Measurements from ENCODE around the gene ABCC6.

ABCC6 gene

DNA sequence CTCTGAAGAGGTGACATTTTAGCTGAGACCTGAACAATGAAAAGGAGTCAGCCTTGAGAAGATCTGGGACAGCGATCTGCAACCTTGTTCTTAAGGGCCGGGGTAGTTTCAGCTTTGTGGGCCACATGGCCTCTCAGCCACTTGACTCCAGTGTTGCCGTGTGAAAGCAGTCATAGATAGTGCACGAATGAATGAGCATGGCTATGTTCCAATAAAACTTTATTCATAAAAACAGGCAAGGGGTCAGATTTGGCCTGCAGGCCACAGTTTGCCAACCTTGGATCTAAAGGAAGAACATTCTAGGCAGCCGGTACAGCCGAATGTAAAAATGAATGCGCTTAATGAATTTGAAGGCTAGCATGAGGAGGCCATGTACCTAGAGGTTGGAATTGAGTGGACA is 83.5 kb downstream of the ABCC6 start:
- Histone ChIP-seq H3K27me3 (replicated peaks in 2 of 5; ENCODE audit: control insufficient read depth in 4 of 5, insufficient read depth in 5 of 5, low read length in 4 of 5) (no peaks in the 10 kb centered on the region), H3K36me3 (ENCODE audit: control insufficient read depth in 4 of 4, insufficient read depth in 4 of 4, low read length in 3 of 4) (peaks cover 10 to 92% (median 78%) of the 10 kb centered on the region in 4 experiments), H3K4me1 (ENCODE audit: control extremely low read depth in 1 of 4, control insufficient read depth in 4 of 4, insufficient read depth in 4 of 4, low read length in 3 of 4) (peaks cover 0 to 11% (median 9%) of the 10 kb centered on the region in 4 experiments), H3K4me3 (ENCODE audit: control insufficient read depth in 1 of 7, extremely low read depth in 1 of 7, insufficient read depth in 4 of 7, low read depth in 2 of 7, low read length in 6 of 7) (no peak overlapping the region), H3K9me3 (ENCODE audit: control extremely low read depth in 1 of 5, control insufficient read depth in 4 of 5, insufficient read depth in 2 of 5, low read depth in 1 of 5, low read length in 4 of 5) (no peaks in the 10 kb centered on the region), H3K27ac (ENCODE audit: insufficient read depth in 1 of 2, low read depth in 1 of 2, low read length in 2 of 2, poor library complexity in 1 of 2, severe bottlenecking in 2 of 2) (no peak overlapping the region)
- ChIA-PET POLR2A (no interaction called here), CTCF (no interaction called here)
- DNase-seq: no peak
- WGBS (ENCODE audit: insufficient coverage): 98% methylated on average over 7 of the region's 7 CpGs

DNA sequence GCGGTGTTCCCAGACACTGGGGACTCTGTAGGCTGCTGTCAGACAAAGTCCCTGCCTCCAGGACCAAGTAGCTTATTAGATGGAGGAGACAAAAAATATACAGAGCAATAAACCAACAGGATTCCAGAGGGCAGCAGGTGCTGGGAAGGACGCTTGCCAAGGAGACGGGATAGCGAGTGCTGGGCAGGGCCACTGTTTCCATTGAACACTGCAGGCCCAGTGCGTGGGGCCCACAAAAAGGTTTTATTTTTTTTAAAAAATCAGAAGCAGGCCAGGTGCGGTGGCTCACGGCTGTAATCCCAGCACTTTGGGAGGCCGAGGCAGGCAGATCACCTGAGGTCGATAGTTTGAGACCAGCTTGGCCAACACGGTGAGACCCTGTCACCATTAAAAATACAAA is 84.2 kb downstream of the ABCC6 start:
- WGBS (ENCODE audit: insufficient coverage): 99% methylated on average over 9 of the region's 10 CpGs

DNA sequence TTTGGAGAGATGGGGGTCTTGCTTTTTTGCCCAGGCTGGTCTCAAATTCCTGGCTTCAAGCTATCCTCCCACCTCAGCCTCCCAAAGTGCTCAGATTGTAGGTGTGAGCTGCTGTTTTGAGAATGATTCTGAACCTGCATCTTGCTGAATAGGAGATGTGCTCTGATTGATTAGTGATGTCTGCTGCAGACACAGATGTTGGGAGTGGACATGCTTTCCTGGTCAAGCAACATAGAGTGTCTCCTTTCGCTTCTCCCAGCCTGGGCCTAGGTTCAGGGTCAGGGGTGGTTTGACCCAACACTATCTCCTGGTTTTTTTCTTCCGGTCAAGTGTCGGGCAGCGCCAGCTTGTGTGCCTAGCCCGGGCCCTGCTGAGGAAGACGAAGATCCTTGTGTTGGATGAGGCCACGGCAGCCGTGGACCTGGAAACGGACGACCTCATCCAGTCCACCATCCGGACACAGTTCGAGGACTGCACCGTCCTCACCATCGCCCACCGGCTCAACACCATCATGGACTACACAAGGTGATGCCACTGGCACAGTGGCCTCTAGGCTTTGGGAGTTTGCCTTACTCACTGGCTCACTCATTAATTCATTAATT is 85.2 kb downstream of the ABCC6 start:
- peaks cover 10 to 95% (median 83%) of the 10 kb centered on the region in 4 experiments for H3K36me3 ChIP-seq (ENCODE audit: control insufficient read depth in 4 of 4, insufficient read depth in 4 of 4, low read length in 3 of 4)
- H3K4me1 ChIP-seq (ENCODE audit: control extremely low read depth in 1 of 4, control insufficient read depth in 4 of 4, insufficient read depth in 4 of 4, low read length in 3 of 4): peaks cover 0 to 11% (median 7%) of the 10 kb centered on the region in 4 experiments
- WGBS (ENCODE audit: insufficient coverage): 100% methylated on average over 15 of the region's 15 CpGs
- no peak overlapping the region for H3K4me3 ChIP-seq (ENCODE audit: control insufficient read depth in 1 of 7, extremely low read depth in 1 of 7, insufficient read depth in 4 of 7, low read depth in 2 of 7, low read length in 6 of 7)
- CTCF ChIA-PET: interaction anchor here (1.6 kb wide), 2 partner anchors 18 to 264 kb away, joined by 3 to 4 read pairs; no protein-coding TSS in a partner anchor
- POLR2A ChIA-PET: no interaction called here
- no peak for DNase-seq
- H3K27ac ChIP-seq (ENCODE audit: insufficient read depth in 1 of 2, low read depth in 1 of 2, low read length in 2 of 2, poor library complexity in 1 of 2, severe bottlenecking in 2 of 2): no peak overlapping the region
- H3K27me3 ChIP-seq (replicated peaks in 2 of 5; ENCODE audit: control insufficient read depth in 4 of 5, insufficient read depth in 5 of 5, low read length in 4 of 5): no peaks in the 10 kb centered on the region
- no peaks in the 10 kb centered on the region for H3K9me3 ChIP-seq (ENCODE audit: control extremely low read depth in 1 of 5, control insufficient read depth in 4 of 5, insufficient read depth in 2 of 5, low read depth in 1 of 5, low read length in 4 of 5)

More for the DNA sequence above, 84.2 kb downstream of the ABCC6 start:
- ChIA-PET CTCF (interaction anchor here (0.7 to 1.6 kb wide), 2 partner anchors 19 to 25 kb away, joined by 3 to 4 read pairs; no protein-coding TSS in a partner anchor), POLR2A (no interaction called here)
- Histone ChIP-seq H3K9me3 (ENCODE audit: control extremely low read depth in 1 of 5, control insufficient read depth in 4 of 5, insufficient read depth in 2 of 5, low read depth in 1 of 5, low read length in 4 of 5) (no peaks in the 10 kb centered on the region), H3K27ac (ENCODE audit: insufficient read depth in 1 of 2, low read depth in 1 of 2, low read length in 2 of 2, poor library complexity in 1 of 2, severe bottlenecking in 2 of 2) (no peak overlapping the region), H3K4me1 (ENCODE audit: control extremely low read depth in 1 of 4, control insufficient read depth in 4 of 4, insufficient read depth in 4 of 4, low read length in 3 of 4) (peaks cover 0 to 11% (median 9%) of the 10 kb centered on the region in 4 experiments), H3K4me3 (ENCODE audit: control insufficient read depth in 1 of 7, extremely low read depth in 1 of 7, insufficient read depth in 4 of 7, low read depth in 2 of 7, low read length in 6 of 7) (no peak overlapping the region), H3K36me3 (ENCODE audit: control insufficient read depth in 4 of 4, insufficient read depth in 4 of 4, low read length in 3 of 4) (peaks cover 10 to 92% (median 80%) of the 10 kb centered on the region in 4 experiments), H3K27me3 (replicated peaks in 2 of 5; ENCODE audit: control insufficient read depth in 4 of 5, insufficient read depth in 5 of 5, low read length in 4 of 5) (no peaks in the 10 kb centered on the region)
- no peak for DNase-seq

DNA sequence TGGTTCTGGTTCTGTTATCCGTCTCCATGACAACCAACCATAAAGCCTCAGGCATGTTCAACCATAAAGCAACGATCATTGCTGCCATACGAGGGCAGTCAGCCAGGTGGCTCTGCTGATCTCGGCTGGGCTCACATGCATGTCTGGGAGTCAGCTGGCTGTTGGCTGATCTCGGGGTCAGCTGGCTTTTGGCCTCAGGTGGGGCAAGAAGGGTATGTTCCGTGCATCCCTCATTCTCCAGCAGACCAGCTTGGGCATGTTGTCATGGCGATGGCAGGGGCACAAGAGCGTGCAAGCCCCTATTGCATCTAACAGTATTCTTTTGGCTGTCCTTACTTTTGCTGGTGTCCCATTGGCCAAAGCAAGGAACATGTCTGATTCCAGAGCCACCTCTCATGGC is 86.2 kb downstream of the ABCC6 start:
- Histone ChIP-seq H3K4me1 (ENCODE audit: control extremely low read depth in 1 of 4, control insufficient read depth in 4 of 4, insufficient read depth in 4 of 4, low read length in 3 of 4) (peaks cover 0 to 1% (median 0%) of the 10 kb centered on the region in 4 experiments), H3K27ac (ENCODE audit: insufficient read depth in 1 of 2, low read depth in 1 of 2, low read length in 2 of 2, poor library complexity in 1 of 2, severe bottlenecking in 2 of 2) (no peak overlapping the region), H3K36me3 (ENCODE audit: control insufficient read depth in 4 of 4, insufficient read depth in 4 of 4, low read length in 3 of 4) (peaks cover 10 to 94% (median 80%) of the 10 kb centered on the region in 4 experiments), H3K9me3 (ENCODE audit: control extremely low read depth in 1 of 5, control insufficient read depth in 4 of 5, insufficient read depth in 2 of 5, low read depth in 1 of 5, low read length in 4 of 5) (no peaks in the 10 kb centered on the region), H3K27me3 (replicated peaks in 2 of 5; ENCODE audit: control insufficient read depth in 4 of 5, insufficient read depth in 5 of 5, low read length in 4 of 5) (no peaks in the 10 kb centered on the region), H3K4me3 (ENCODE audit: control insufficient read depth in 1 of 7, extremely low read depth in 1 of 7, insufficient read depth in 4 of 7, low read depth in 2 of 7, low read length in 6 of 7) (no peak overlapping the region)
- DNase-seq: peak in 2 of 3 donors; percentile 37 to 43
- CTCF ChIA-PET: interaction anchor here (1.0 to 1.7 kb wide), 4 partner anchors 8 to 263 kb away, joined by 3 to 11 read pairs (median 4); no protein-coding TSS in a partner anchor
- 93% methylated on average over 3 of the region's 8 CpGs for WGBS (ENCODE audit: insufficient coverage)
- POLR2A ChIA-PET: no interaction called here

DNA sequence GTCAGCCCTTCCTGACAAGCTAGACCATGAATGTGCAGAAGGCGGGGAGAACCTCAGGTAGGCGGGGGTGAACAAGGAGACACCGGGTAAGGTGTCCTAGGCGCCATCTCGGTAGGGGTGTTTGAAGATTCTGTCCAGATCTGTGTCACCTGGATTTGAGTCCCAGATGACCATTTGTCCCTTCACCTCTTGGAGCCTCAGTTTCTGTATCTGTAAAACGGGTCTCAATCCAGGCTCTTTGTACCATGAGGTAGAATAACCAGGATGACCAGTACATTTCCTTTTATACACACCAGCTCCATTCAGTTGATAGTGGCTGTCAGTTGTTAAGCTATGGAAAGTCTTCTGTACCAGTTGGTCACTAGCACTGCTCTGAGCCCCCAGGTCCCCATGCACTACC is 86.7 kb downstream of the ABCC6 start:
- CTCF ChIA-PET: interaction anchor here (0.6 to 1.7 kb wide), 5 partner anchors 8 to 640 kb away, joined by 3 to 11 read pairs (median 3); no protein-coding TSS in a partner anchor
- H3K27me3 ChIP-seq (replicated peaks in 2 of 5; ENCODE audit: control insufficient read depth in 4 of 5, insufficient read depth in 5 of 5, low read length in 4 of 5): no peaks in the 10 kb centered on the region
- POLR2A ChIA-PET: no interaction called here
- no peak overlapping the region for H3K27ac ChIP-seq (ENCODE audit: insufficient read depth in 1 of 2, low read depth in 1 of 2, low read length in 2 of 2, poor library complexity in 1 of 2, severe bottlenecking in 2 of 2)
- H3K36me3 ChIP-seq (ENCODE audit: control insufficient read depth in 4 of 4, insufficient read depth in 4 of 4, low read length in 3 of 4): peaks cover 10 to 94% (median 81%) of the 10 kb centered on the region in 4 experiments
- no peak overlapping the region for H3K4me3 ChIP-seq (ENCODE audit: control insufficient read depth in 1 of 7, extremely low read depth in 1 of 7, insufficient read depth in 4 of 7, low read depth in 2 of 7, low read length in 6 of 7)
- no peaks in the 10 kb centered on the region for H3K4me1 ChIP-seq (ENCODE audit: control extremely low read depth in 1 of 4, control insufficient read depth in 4 of 4, insufficient read depth in 4 of 4, low read length in 3 of 4)
- no peak for DNase-seq
- H3K9me3 ChIP-seq (ENCODE audit: control extremely low read depth in 1 of 5, control insufficient read depth in 4 of 5, insufficient read depth in 2 of 5, low read depth in 1 of 5, low read length in 4 of 5): no peaks in the 10 kb centered on the region
- 96% methylated on average over 6 of the region's 6 CpGs for WGBS (ENCODE audit: insufficient coverage)

DNA sequence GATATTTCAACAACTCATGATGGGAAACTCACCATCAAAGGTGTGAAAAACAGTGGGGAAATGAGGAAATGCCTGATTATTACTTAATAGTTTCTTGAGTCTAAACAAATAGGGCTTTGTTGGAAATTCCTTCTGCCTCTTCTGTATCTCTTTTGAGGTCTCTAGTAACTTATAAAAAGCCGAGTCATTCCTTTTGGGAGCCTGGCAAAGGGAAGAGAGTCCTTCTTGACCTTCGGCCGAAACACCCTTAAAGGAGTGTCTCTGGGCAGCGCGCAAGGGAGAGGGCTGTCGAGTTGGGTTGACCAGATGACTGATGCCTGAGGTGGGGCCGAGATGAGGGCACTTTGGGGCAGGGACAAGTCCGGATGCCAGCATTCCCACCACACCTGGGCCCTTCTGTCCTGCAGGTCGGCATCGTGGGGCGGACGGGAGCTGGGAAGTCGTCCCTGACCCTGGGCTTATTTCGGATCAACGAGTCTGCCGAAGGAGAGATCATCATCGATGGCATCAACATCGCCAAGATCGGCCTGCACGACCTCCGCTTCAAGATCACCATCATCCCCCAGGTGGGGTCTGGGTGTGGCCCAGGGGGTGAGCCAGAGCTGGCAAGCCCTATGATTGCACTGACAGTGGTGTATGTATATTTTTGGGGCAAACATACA is 89.2 kb downstream of the ABCC6 start:
- POLR2A ChIA-PET: interaction anchor here (0.7 kb wide), 1 partner anchor 13 kb away, joined by 8 read pairs; no protein-coding TSS in a partner anchor

DNA sequence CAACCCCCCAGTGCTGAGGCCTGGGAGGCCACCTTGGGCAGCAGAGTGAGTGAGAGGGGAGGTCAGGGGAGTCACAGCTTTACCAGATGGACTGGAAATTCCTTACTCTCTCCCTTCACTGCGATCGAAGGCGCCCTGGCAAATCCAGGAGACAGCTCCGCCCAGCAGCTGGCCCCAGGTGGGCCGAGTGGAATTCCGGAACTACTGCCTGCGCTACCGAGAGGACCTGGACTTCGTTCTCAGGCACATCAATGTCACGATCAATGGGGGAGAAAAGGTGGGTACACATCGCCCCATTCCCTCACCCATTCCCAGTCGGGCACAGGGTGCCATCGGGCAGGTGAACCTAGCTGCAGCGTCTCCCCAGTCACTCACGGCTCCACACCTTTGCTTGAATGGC is 91.6 kb downstream of the ABCC6 start:
- POLR2A ChIA-PET: no interaction called here
- Histone ChIP-seq H3K4me1 (ENCODE audit: control extremely low read depth in 1 of 4, control insufficient read depth in 4 of 4, insufficient read depth in 4 of 4, low read length in 3 of 4) (peaks cover 0 to 12% (median 8%) of the 10 kb centered on the region in 4 experiments), H3K27me3 (replicated peaks in 2 of 5; ENCODE audit: control insufficient read depth in 4 of 5, insufficient read depth in 5 of 5, low read length in 4 of 5) (no peaks in the 10 kb centered on the region), H3K4me3 (ENCODE audit: control insufficient read depth in 1 of 7, extremely low read depth in 1 of 7, insufficient read depth in 4 of 7, low read depth in 2 of 7, low read length in 6 of 7) (no peak overlapping the region), H3K9me3 (ENCODE audit: control extremely low read depth in 1 of 5, control insufficient read depth in 4 of 5, insufficient read depth in 2 of 5, low read depth in 1 of 5, low read length in 4 of 5) (no peaks in the 10 kb centered on the region), H3K36me3 (ENCODE audit: control insufficient read depth in 4 of 4, insufficient read depth in 4 of 4, low read length in 3 of 4) (peaks cover 4 to 85% (median 64%) of the 10 kb centered on the region in 4 experiments), H3K27ac (ENCODE audit: insufficient read depth in 1 of 2, low read depth in 1 of 2, low read length in 2 of 2, poor library complexity in 1 of 2, severe bottlenecking in 2 of 2) (peak overlapping the region in 1 of 2 experiments; percentile 10)
- CTCF ChIA-PET: interaction anchor here (0.7 to 5.9 kb wide), 5 partner anchors 11 to 374 kb away, joined by 3 to 24 read pairs (median 3); no protein-coding TSS in a partner anchor
- no peak for DNase-seq
- WGBS (ENCODE audit: insufficient coverage): 98% methylated on average over 15 of the region's 15 CpGs

More for the DNA sequence above, 89.2 kb downstream of the ABCC6 start:
- no peak for DNase-seq
- Histone ChIP-seq H3K36me3 (ENCODE audit: control insufficient read depth in 4 of 4, insufficient read depth in 4 of 4, low read length in 3 of 4) (peaks cover 10 to 91% (median 71%) of the 10 kb centered on the region in 4 experiments), H3K27me3 (replicated peaks in 2 of 5; ENCODE audit: control insufficient read depth in 4 of 5, insufficient read depth in 5 of 5, low read length in 4 of 5) (no peaks in the 10 kb centered on the region), H3K27ac (ENCODE audit: insufficient read depth in 1 of 2, low read depth in 1 of 2, low read length in 2 of 2, poor library complexity in 1 of 2, severe bottlenecking in 2 of 2) (peak overlapping the region in 1 of 2 experiments; percentile 54), H3K4me3 (ENCODE audit: control insufficient read depth in 1 of 7, extremely low read depth in 1 of 7, insufficient read depth in 4 of 7, low read depth in 2 of 7, low read length in 6 of 7) (no peak overlapping the region), H3K4me1 (ENCODE audit: control extremely low read depth in 1 of 4, control insufficient read depth in 4 of 4, insufficient read depth in 4 of 4, low read length in 3 of 4) (no peaks in the 10 kb centered on the region), H3K9me3 (ENCODE audit: control extremely low read depth in 1 of 5, control insufficient read depth in 4 of 5, insufficient read depth in 2 of 5, low read depth in 1 of 5, low read length in 4 of 5) (no peaks in the 10 kb centered on the region)
- CTCF ChIA-PET: interaction anchor here (0.7 to 2.2 kb wide), 5 partner anchors 9 to 377 kb away, joined by 3 to 11 read pairs (median 3); no protein-coding TSS in a partner anchor
- WGBS (ENCODE audit: insufficient coverage): 94% methylated on average over 20 of the region's 21 CpGs

Data from common myeloid progenitor, CD34-positive (primary cell).